ENCODE data around the gene KCTD16. TPM values are rescaled to one million over a fixed set of nuclear protein-coding genes. Genes with fewer than 3 reads are reported as not detected.

The KCTD16 gene
- total and polyA plus RNA-seq, 7 experiments from 2014 or later = 0.07 to 0.22 (median 0.13) TPM; not detected in 4

DNA sequence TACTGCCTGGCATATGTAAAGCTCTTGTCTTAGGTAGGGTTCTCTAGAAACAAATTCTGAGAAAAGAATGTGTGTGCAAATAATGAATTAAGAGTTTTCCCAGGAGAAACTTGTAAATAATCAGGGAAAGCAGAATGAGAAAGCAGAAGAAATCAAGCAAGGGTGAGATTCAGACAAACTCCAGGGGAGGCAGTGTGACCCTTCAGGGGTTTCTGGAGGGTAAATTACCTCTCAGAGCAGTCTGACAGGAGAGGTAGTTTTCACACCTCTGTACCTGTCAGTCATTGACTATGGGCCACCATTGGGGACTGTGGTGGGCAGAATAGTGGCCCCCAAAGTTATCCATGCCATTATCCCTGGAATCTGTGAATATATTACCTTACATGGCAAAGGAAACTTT, 124.6 kb downstream of the KCTD16 start:
- Histone ChIP-seq H3K27me3 (ENCODE audit: control insufficient read depth in 2 of 2, insufficient read depth in 2 of 2, low read length in 2 of 2) (no peaks in the 10 kb centered on the region), H3K4me1 (ENCODE audit: control insufficient read depth in 2 of 2, insufficient read depth in 2 of 2, low read length in 2 of 2) (no peaks in the 10 kb centered on the region), H3K27ac (ENCODE audit: low read depth, low read length) (no peak overlapping the region), H3K36me3 (ENCODE audit: control insufficient read depth in 2 of 3, insufficient read depth in 3 of 3, low read length in 3 of 3) (no peaks in the 10 kb centered on the region), H3K4me3 (ENCODE audit: low read length) (no peak overlapping the region), H3K9me3 (ENCODE audit: control insufficient read depth in 2 of 3, low read length in 3 of 3) (no peaks in the 10 kb centered on the region)
- Mint-ChIP-seq H3K36me3 (no peaks in the 10 kb centered on the region), H3K27ac (no peak overlapping the region), H3K4me1 (no peaks in the 10 kb centered on the region), H3K27me3 (peaks cover 0 to 22% (median 14%) of the 10 kb centered on the region in 5 donors), H3K4me3 (no peak overlapping the region), H3K9me3 (peaks cover 0 to 3% (median 0%) of the 10 kb centered on the region in 11 donors)
- CTCF ChIA-PET = no interaction called here
- ATAC-seq = no peak
- DNase-seq = no peak
- intact Hi-C loops (cut with micrococcal nuclease) = no loop called here
- POLR2A ChIA-PET = no interaction called here

DNA sequence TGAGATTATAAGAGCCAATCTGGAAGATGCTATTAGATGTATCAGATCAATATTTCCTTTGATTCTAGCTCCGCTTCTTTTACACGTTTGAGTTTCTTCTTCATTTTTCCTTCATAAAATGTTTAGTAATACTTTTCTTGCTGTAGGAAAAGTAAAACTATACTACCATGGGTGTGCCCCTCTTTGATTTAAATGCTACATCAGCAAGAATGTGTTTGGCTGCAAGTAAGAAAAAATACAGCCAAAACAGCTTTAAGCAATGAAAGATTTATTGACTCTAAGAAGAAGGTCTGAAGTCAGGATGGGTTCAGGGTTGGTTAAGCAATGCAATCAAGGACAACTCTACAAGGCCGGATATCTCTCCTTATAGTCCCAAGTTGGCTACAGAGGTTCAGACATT, 126.4 kb downstream of the KCTD16 start:
- Mint-ChIP-seq H3K4me1 (no peaks in the 10 kb centered on the region), H3K4me3 (no peak overlapping the region), H3K36me3 (no peaks in the 10 kb centered on the region), H3K9me3 (peaks cover 0 to 8% (median 0%) of the 10 kb centered on the region in 11 donors), H3K27me3 (peaks cover 0 to 26% (median 19%) of the 10 kb centered on the region in 5 donors), H3K27ac (no peak overlapping the region)
- no peak overlapping the region for H3K27ac ChIP-seq (ENCODE audit: low read depth, low read length)
- ChIA-PET CTCF (no interaction called here), POLR2A (no interaction called here)
- H3K4me3 ChIP-seq (ENCODE audit: low read length) = no peak overlapping the region
- intact Hi-C loops (cut with micrococcal nuclease) = no loop called here
- no peaks in the 10 kb centered on the region for H3K9me3 ChIP-seq (ENCODE audit: control insufficient read depth in 2 of 3, low read length in 3 of 3)
- no peak for DNase-seq
- H3K27me3 ChIP-seq (ENCODE audit: control insufficient read depth in 2 of 2, insufficient read depth in 2 of 2, low read length in 2 of 2) = no peaks in the 10 kb centered on the region
- no peaks in the 10 kb centered on the region for H3K4me1 ChIP-seq (ENCODE audit: control insufficient read depth in 2 of 2, insufficient read depth in 2 of 2, low read length in 2 of 2)
- no peak for ATAC-seq
- H3K36me3 ChIP-seq (ENCODE audit: control insufficient read depth in 2 of 3, insufficient read depth in 3 of 3, low read length in 3 of 3) = no peaks in the 10 kb centered on the region

DNA sequence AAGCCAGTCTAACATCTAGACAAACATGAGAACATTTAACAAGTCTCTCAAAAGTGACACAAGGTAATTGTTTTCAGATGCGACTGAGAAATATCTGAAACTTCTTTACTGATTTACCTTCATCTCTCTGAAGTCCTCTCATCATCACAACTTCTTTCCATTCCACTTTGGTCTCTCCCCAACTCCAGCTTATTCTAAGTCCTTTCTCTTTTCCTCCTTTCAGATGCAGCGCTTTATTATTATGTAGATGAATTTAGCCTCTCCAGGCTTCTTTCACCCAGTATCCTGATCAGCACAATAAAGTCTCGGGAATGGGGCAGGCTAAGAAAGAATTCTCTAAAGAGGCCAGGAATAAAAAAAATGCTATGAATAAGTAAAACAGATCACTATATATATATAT, 128.0 kb downstream of the KCTD16 start:
- Histone ChIP-seq H3K4me1 (ENCODE audit: control insufficient read depth in 2 of 2, insufficient read depth in 2 of 2, low read length in 2 of 2) (no peaks in the 10 kb centered on the region), H3K4me3 (ENCODE audit: low read length) (no peak overlapping the region), H3K27ac (ENCODE audit: low read depth, low read length) (no peak overlapping the region), H3K36me3 (ENCODE audit: control insufficient read depth in 2 of 3, insufficient read depth in 3 of 3, low read length in 3 of 3) (no peaks in the 10 kb centered on the region), H3K27me3 (ENCODE audit: control insufficient read depth in 2 of 2, insufficient read depth in 2 of 2, low read length in 2 of 2) (no peaks in the 10 kb centered on the region), H3K9me3 (ENCODE audit: control insufficient read depth in 2 of 3, low read length in 3 of 3) (no peaks in the 10 kb centered on the region)
- H3K9me3 Mint-ChIP-seq = peaks cover 0 to 8% (median 0%) of the 10 kb centered on the region in 11 donors
- no peaks in the 10 kb centered on the region for H3K4me1 Mint-ChIP-seq
- H3K4me3 Mint-ChIP-seq = no peak overlapping the region
- CTCF ChIA-PET = no interaction called here
- DNase-seq = no peak
- no peak overlapping the region for H3K27ac Mint-ChIP-seq
- ATAC-seq = no peak
- no peaks in the 10 kb centered on the region for H3K36me3 Mint-ChIP-seq
- peaks cover 0 to 22% (median 9%) of the 10 kb centered on the region in 5 donors for H3K27me3 Mint-ChIP-seq
- POLR2A ChIA-PET = no interaction called here
- intact Hi-C loops (cut with micrococcal nuclease) = no loop called here

DNA sequence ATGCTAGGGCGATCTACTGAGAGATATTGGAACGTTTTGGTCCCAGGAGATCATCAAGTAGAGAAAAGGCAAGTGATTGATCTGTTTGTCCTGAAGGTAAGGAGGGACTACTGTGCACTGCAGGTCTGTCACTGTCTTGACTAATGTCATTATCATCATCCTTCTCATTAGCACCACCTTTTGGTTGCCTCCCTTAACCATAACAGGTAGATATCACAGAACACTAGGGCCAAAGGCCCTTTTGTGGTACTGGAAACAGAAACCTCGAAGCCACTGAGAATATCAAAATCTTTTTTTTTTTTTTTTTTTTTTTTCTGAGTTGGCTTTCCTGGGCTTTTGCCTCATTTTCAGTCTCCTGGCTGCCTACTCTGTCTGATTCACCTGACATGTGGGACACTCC, 134.0 kb downstream of the KCTD16 start:
- Mint-ChIP-seq H3K36me3 (no peaks in the 10 kb centered on the region), H3K27ac (no peak overlapping the region), H3K4me3 (no peak overlapping the region), H3K27me3 (peaks cover 0 to 22% (median 16%) of the 10 kb centered on the region in 5 donors), H3K9me3 (peaks cover 0 to 5% (median 0%) of the 10 kb centered on the region in 11 donors), H3K4me1 (no peaks in the 10 kb centered on the region)
- no peak for ATAC-seq
- DNase-seq = no peak
- Histone ChIP-seq H3K4me3 (ENCODE audit: low read length) (no peak overlapping the region), H3K27me3 (ENCODE audit: control insufficient read depth in 2 of 2, insufficient read depth in 2 of 2, low read length in 2 of 2) (no peaks in the 10 kb centered on the region), H3K9me3 (ENCODE audit: control insufficient read depth in 2 of 3, low read length in 3 of 3) (no peaks in the 10 kb centered on the region), H3K27ac (ENCODE audit: low read depth, low read length) (no peak overlapping the region), H3K36me3 (ENCODE audit: control insufficient read depth in 2 of 3, insufficient read depth in 3 of 3, low read length in 3 of 3) (no peaks in the 10 kb centered on the region), H3K4me1 (ENCODE audit: control insufficient read depth in 2 of 2, insufficient read depth in 2 of 2, low read length in 2 of 2) (no peaks in the 10 kb centered on the region)
- intact Hi-C loops (cut with micrococcal nuclease) = no loop called here
- CTCF ChIA-PET = no interaction called here
- POLR2A ChIA-PET = no interaction called here

DNA sequence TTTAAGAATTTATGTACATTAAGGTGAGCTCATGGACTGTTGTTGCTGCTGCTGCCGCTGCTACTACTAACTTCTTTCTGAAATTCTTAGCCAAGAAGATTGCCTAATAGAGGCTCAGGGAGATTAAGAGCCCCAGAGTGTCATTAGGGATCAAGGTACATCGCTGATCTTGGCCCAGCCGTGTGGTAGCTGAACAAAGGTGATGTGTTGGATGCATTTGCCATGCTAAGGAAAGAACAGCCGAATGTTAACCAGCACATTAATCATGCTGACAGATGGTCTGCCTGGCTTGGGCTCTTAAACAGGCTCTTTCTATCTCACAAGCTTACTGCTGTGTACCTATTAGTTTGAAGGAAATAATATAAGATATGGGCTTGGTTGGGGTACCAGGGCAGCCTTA, 137.1 kb downstream of the KCTD16 start:
- Mint-ChIP-seq H3K27me3 (peaks cover 0 to 20% (median 12%) of the 10 kb centered on the region in 5 donors), H3K27ac (no peak overlapping the region), H3K4me3 (no peak overlapping the region), H3K4me1 (no peaks in the 10 kb centered on the region), H3K36me3 (no peaks in the 10 kb centered on the region), H3K9me3 (peaks cover 0 to 5% (median 0%) of the 10 kb centered on the region in 11 donors)
- Histone ChIP-seq H3K36me3 (ENCODE audit: control insufficient read depth in 2 of 3, insufficient read depth in 3 of 3, low read length in 3 of 3) (no peaks in the 10 kb centered on the region), H3K9me3 (ENCODE audit: control insufficient read depth in 2 of 3, low read length in 3 of 3) (no peaks in the 10 kb centered on the region), H3K4me3 (ENCODE audit: low read length) (no peak overlapping the region), H3K4me1 (ENCODE audit: control insufficient read depth in 2 of 2, insufficient read depth in 2 of 2, low read length in 2 of 2) (no peaks in the 10 kb centered on the region), H3K27ac (ENCODE audit: low read depth, low read length) (no peak overlapping the region), H3K27me3 (ENCODE audit: control insufficient read depth in 2 of 2, insufficient read depth in 2 of 2, low read length in 2 of 2) (no peaks in the 10 kb centered on the region)
- intact Hi-C loops (cut with micrococcal nuclease) = no loop called here
- no peak for DNase-seq
- ChIA-PET CTCF (no interaction called here), POLR2A (no interaction called here)
- ATAC-seq = no peak

DNA sequence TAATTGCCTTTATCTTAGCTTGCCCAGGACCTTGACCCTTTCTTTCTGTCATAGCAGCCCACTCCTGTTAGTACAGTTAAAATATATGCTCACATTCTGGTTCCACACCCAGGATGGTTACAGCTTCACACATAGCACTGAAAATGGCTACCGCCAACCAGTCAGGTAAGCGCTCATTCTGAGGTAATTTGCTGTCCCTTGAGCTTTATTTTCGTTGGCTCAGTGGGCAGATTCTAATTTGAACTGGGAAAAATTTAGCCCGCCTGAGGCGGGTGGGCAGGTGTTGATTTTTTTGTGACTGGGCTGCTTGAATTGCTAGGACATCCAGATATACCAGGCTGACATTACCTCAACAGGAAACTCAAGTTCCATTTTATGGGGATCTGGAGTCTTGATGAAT, 137.5 kb downstream of the KCTD16 start:
- Mint-ChIP-seq H3K9me3 (peaks cover 0 to 5% (median 0%) of the 10 kb centered on the region in 11 donors), H3K4me1 (no peaks in the 10 kb centered on the region), H3K27ac (no peak overlapping the region), H3K36me3 (no peaks in the 10 kb centered on the region), H3K27me3 (peaks cover 0 to 20% (median 12%) of the 10 kb centered on the region in 5 donors), H3K4me3 (no peak overlapping the region)
- DNase-seq = no peak
- intact Hi-C loops (cut with micrococcal nuclease) = no loop called here
- no peak overlapping the region for H3K27ac ChIP-seq (ENCODE audit: low read depth, low read length)
- H3K36me3 ChIP-seq (ENCODE audit: control insufficient read depth in 2 of 3, insufficient read depth in 3 of 3, low read length in 3 of 3) = no peaks in the 10 kb centered on the region
- ChIA-PET POLR2A (no interaction called here), CTCF (no interaction called here)
- no peaks in the 10 kb centered on the region for H3K9me3 ChIP-seq (ENCODE audit: control insufficient read depth in 2 of 3, low read length in 3 of 3)
- no peaks in the 10 kb centered on the region for H3K27me3 ChIP-seq (ENCODE audit: control insufficient read depth in 2 of 2, insufficient read depth in 2 of 2, low read length in 2 of 2)
- no peaks in the 10 kb centered on the region for H3K4me1 ChIP-seq (ENCODE audit: control insufficient read depth in 2 of 2, insufficient read depth in 2 of 2, low read length in 2 of 2)
- ATAC-seq = no peak
- no peak overlapping the region for H3K4me3 ChIP-seq (ENCODE audit: low read length)

DNA sequence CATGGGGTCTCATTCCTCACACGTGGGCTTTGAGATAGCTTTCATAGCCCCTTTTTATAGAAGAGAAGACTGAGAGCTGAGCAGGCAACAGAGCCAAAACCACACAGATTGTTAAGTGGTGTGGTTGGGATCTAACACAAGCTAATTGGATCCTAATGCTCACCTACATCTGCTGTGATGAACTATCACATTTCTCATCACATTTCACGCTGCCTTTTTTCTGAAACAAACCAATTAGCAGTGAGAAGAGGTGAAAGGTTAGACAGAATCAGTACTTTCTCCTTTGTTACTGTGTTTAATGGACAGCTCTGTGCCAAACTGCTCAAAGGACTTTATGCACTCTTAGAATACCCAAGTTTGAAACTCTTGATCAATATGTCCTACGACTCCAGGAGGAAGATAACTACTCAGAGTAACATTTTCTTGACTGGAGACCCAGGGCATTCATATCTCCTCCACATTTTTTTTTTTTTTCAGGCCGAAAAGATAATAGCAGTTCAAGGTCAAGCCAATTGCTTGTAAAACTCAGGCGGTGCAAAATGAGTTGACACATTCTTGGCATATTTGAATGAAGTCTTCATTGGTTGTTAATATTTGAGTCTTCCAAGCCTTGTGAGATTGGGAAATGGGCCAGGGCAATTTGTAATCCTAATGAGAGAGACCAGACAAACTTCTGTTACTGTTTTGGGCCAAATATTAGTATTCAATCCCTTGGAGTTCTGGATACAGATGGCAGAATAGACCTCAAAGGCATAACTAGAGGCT, 138.4 kb downstream of the KCTD16 start:
- Histone ChIP-seq H3K9me3 (ENCODE audit: control insufficient read depth in 2 of 3, low read length in 3 of 3) (no peaks in the 10 kb centered on the region), H3K36me3 (ENCODE audit: control insufficient read depth in 2 of 3, insufficient read depth in 3 of 3, low read length in 3 of 3) (no peaks in the 10 kb centered on the region), H3K4me3 (ENCODE audit: low read length) (no peak overlapping the region), H3K27ac (ENCODE audit: low read depth, low read length) (no peak overlapping the region), H3K27me3 (ENCODE audit: control insufficient read depth in 2 of 2, insufficient read depth in 2 of 2, low read length in 2 of 2) (no peaks in the 10 kb centered on the region), H3K4me1 (ENCODE audit: control insufficient read depth in 2 of 2, insufficient read depth in 2 of 2, low read length in 2 of 2) (no peaks in the 10 kb centered on the region)
- no peaks in the 10 kb centered on the region for H3K36me3 Mint-ChIP-seq
- H3K27me3 Mint-ChIP-seq = peaks cover 0 to 19% (median 11%) of the 10 kb centered on the region in 5 donors
- DNase-seq (no peak), ATAC-seq (no peak)
- no peak overlapping the region for H3K27ac Mint-ChIP-seq
- H3K9me3 Mint-ChIP-seq = peaks cover 0 to 5% (median 0%) of the 10 kb centered on the region in 11 donors
- intact Hi-C loops (cut with micrococcal nuclease) = no loop called here
- no peak overlapping the region for H3K4me3 Mint-ChIP-seq
- ChIA-PET CTCF (no interaction called here), POLR2A (no interaction called here)
- no peaks in the 10 kb centered on the region for H3K4me1 Mint-ChIP-seq

Measured in naive thymus-derived CD4-positive, alpha-beta T cell (primary cell).